KOPT-K1 (cell line): ENCODE data around the gene MGAT5B.

Source experiments
- H3K27ac ChIP-seq: fragments of 200-600 bp; sonication (generic); 2 replicates; pipeline ENCODE4 v1.5.1; 2016; ENCODE audit warnings: antibody characterized with exemption, mild to moderate bottlenecking, low read depth, low read length; ENCODE audit not compliant: poor library complexity, severe bottlenecking
- H3K36me3 ChIP-seq: fragments of 200-600 bp; sonication (generic); 2 replicates; pipeline ENCODE4 v1.5.1; 2017; ENCODE audit warnings: antibody characterized with exemption, mild to moderate bottlenecking, low read length, moderate library complexity; ENCODE audit not compliant: insufficient read depth
- H3K9me3 ChIP-seq: fragments of 200-600 bp; sonication (generic); 2 replicates; pipeline ENCODE4 v1.5.1; 2017; ENCODE audit warnings: antibody characterized with exemption, low read length, mild to moderate bottlenecking; ENCODE audit not compliant: insufficient read depth, poor library complexity, severe bottlenecking

MGAT5B gene

DNA sequence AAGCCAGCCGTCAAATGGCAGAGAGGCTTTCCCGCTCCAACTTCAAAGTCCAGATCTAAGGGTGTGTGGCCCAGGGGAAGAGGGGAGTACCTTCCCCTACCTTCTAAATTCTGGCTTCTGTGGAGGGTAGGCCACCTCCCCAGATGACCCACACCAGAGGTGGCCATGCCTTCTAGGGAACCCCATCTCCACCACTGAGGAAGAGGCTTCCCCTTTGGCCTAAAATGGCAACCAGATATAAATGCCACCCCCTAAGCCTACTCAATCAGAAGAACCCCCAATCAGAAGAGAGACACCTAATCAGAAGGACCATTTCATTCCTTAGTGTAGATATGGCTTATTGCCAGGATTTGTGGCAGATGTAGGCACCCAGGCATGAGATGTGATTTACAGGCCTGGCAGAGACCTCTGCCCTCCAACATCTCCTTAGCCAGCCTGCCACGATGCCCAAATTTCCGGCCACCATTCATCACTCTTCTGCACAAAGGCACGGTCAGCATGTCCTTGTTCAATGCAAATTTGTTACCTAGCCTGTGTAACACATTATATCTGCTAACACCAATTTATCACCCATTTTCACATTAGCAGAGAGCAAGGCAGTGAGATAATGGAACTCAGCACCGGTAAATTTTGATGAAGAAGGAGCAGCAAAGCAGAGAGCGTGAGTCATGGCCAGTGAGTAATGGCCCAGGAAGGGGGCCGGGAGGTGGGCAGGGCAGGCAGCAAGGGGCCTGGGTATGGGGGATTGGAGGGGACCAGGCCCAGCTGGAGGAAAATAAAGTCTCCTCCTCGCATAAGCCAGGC is 1.2 kb upstream of the MGAT5B start:
- H3K9me3 ChIP-seq = no peaks in the 10 kb centered on the region
- no peaks in the 10 kb centered on the region for H3K36me3 ChIP-seq
- H3K27ac ChIP-seq = no peak overlapping the region

DNA sequence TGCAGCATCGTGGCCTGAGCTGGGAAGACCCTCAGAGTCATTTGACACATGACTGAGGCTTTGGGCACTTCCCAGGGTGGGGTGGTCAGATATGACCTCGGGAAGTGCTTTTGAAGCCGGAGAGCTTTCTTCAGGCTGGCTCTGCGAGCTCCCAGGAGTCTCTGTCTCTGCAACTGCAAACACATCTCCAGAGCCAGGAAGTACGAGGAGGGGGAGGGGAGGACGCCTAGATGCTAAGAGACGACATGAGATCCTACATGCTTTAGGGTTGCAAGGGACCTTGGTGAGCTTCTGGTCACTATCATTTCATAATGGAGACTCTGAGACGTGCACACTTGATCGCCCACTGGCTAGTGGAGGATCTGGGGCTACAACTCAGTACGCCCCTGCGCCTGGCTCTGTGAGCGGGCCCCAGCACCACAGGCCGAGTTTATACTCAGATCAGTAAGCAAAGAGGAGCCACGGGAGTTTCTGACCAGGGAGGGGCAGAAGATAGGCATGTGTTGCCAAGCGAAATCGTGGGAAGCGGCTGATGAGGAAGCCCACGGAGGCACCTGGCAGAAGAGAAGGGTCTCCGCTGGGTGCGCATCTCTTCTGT is 527 bp upstream of the MGAT5B start:
- Histone ChIP-seq H3K36me3 (no peaks in the 10 kb centered on the region), H3K9me3 (no peaks in the 10 kb centered on the region), H3K27ac (no peak overlapping the region)

DNA sequence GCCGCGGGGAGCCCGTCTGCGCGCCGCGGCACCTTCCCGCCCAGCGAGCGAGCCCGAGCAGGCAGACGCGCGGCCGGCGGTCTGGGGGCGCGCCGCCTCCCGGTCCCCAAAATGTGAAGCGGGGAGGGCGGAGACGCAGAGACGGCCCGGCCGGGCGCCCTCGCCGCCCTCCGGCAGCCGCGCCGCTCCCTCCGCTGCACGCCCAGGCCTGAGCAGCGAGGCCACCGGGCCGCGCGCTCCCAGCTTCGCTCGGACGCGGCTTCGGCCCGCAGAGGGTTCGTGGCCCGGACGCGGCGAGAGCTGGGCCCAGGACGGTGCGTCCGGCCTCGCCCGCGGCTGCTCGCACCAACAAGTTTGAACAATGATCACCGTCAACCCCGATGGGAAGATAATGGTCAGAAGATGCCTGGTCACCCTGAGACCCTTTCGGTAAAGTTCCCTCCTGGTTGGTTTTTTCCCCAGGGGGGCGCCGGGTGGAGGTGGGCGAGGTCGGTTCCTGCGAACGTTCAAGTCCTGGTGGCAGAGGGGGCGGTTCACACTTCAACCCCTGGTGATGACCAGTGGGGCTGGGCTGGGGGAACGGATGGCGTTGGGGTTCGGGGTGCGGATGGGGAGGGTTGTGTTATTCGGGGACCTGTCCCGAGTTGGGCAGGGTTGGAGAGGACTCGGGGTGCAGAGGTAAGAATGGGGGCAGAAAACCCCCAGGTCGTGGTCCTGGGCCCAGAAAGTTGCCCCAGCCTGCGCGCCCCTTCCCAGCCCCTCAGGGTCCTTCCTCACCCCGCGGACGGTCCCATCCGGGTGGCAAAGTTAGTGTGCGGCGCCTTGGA is 678 bp downstream of the MGAT5B start:
- Histone ChIP-seq H3K27ac (no peak overlapping the region), H3K9me3 (no peaks in the 10 kb centered on the region), H3K36me3 (no peaks in the 10 kb centered on the region)

DNA sequence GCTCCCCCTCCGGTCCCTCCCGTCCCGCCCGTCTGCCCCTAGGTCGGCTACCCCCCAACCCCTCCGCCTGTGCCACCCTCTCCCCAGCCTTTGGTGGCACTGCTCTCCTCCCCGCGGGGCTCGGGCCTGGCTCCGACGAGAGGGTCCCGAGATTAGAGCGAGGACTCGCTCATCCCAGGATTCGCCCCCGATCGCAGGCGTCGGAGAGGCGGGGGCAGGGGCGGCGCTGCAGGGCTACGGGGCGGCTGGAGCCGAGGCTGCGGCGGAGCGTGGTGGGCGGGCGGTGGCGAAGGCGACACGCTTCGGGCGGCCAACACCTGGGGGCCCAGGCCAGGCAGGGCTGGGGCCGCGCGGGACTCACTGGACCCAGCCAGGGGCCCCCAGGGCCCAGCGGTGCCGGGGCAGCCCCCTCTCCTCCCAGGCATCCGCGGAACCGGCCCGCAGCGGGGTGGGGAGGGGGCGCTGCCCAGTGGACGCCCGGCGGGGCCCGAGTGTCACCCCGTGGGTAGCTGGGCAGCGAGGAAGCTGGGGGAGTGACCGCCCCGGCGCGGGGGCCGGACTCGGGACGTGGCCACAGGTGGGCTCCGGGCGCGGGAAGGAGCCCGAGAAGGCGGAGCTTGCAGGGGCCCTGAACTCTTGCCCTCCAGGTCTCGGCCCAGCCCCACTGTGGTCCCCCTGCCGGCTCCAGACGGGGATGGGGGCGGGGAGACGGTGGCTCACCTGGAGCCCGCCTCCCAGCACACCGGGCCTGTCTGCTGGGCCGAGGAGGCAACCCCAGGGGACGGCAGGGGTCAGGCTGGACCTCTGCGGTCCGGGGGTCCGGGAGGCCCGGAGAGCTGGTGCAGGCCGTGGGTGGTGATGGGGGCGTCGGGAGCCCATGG is 1.5 kb downstream of the MGAT5B start:
- no peak overlapping the region for H3K27ac ChIP-seq
- H3K36me3 ChIP-seq = no peaks in the 10 kb centered on the region
- peaks cover 2% of the 10 kb centered on the region for H3K9me3 ChIP-seq

DNA sequence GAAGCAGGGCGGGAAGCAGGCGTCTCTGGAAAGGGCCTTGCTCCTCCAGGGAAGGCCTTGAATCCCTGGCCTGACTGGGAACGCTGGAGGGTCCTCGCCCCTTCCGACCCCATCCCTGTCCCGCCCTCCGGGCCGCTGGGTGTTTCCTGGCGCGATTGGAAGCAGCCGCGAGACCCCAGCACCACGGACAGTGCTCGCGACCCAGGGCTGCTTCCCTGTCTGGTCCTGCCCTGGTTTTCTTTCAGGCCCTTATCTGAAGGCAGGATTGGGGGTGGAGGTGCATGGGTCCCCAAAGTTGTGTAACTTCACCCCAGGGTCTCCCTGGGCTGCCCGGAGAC is 2.1 kb downstream of the MGAT5B start:
- Histone ChIP-seq H3K27ac (no peak overlapping the region), H3K9me3 (peaks cover 8% of the 10 kb centered on the region), H3K36me3 (no peaks in the 10 kb centered on the region)

DNA sequence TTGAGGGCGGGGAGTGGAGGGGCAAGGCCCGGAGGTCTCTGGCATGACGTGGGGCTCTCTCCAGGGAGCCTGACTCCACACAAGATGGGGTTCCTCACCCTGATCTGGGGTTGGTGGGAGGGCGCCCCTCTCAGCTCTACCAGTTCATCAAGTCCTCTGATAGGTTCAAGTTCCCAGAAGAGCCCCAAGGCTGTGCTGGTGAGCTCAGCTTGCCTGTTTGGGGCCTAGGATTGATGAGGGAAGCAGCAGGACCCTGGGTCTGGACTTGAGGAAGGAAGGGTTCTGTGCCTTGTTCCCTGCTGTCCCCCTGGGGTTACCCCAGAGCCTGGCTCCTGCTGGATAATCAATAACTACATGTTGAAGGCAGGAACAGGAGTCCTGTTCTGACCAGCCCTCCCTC is 3.5 kb downstream of the MGAT5B start:
- Histone ChIP-seq H3K36me3 (no peaks in the 10 kb centered on the region), H3K27ac (no peak overlapping the region), H3K9me3 (peaks cover 16% of the 10 kb centered on the region)

DNA sequence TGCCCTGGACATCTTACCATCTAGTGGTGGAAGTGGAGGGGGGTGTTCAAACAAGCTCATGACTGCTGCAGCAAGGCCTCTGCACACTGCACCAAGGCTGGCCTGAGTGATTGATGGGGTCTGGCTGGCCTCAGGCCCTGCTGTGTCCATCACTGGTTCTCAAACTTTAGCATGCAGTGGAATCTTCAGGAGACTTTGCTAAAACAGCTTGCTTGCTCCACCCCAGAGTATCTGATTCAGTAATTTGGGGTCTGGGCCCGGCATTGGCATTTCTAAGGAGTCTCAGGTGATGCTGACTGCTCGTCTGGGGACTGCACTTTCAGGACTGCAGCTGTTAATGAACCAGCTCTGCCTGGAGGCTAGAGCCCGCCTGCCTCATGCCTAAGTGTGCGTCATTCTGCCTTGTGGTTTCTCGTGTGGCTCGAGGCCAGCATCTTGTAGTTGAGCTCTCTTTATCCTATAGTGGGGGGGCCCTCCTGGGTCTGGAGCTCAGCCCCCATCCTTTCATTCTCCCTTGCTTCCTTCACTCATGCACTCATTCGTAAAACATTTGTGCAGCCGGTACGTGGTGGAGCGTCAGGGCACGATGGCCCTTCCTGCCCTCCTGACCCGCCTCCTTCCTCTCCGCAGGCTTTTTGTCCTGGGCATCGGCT is 4.1 kb downstream of the MGAT5B start:
- Histone ChIP-seq H3K36me3 (no peaks in the 10 kb centered on the region), H3K27ac (no peak overlapping the region), H3K9me3 (peaks cover 16% of the 10 kb centered on the region)

DNA sequence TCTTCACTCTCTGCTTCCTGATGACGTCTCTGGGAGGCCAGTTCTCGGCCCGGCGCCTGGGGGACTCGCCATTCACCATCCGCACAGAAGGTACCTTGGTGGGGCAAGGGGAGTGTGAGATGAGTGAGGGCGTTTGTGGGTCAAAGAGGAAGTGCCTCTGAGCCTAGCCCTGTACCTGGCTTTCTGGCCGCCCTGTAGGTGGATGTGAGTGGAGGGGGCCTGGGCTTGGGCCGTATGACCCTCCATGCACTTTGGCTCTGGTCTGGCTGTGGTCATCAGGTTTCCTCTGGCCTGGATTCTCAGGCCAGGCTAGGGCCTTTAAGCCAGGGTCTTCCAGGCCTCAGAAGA is 4.6 kb downstream of the MGAT5B start:
- no peaks in the 10 kb centered on the region for H3K36me3 ChIP-seq
- no peak overlapping the region for H3K27ac ChIP-seq
- H3K9me3 ChIP-seq = peaks cover 16% of the 10 kb centered on the region

DNA sequence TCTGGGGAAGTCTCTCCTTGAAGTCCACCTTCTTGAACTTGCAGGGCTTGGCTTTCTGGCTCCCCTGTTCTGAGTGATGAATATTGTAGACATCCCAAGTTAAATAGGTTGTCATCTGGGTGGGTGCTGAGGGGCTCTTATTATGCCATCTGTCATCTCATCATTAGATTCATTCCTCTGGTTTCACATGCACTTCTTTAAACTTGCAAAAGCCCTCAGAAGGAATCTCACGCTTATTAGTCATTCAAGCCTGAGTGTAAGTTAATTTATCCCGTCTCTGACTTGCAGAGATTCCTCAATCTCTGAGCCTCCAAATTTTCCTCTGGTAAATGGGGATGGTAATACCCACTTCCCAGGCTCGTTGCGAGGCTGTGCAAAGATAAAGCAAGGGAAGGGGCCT is 5.7 kb downstream of the MGAT5B start:
- Histone ChIP-seq H3K36me3 (no peaks in the 10 kb centered on the region), H3K27ac (no peak overlapping the region)

DNA sequence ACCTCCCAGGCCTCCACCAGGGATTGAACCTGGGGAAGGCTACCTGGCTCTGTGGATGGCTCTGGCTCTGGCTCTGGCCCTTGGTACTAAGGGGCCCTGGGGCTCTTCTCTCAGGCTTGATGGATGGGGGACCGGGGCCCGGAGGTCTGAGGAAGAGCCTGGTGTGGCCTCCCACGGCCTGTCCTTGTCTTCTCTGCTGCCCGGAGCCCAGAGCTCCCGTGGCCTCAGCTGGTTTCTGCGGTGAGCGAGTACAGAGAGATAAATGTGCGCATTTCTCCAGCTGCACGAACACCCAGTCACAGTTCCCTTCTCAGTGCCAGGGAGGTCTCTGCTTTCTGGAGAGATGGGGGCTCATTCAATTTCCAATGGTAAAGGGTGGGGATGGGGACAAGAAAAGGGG is 9.2 kb downstream of the MGAT5B start:
- peaks cover 16% of the 10 kb centered on the region for H3K9me3 ChIP-seq
- H3K27ac ChIP-seq = no peak overlapping the region
- no peaks in the 10 kb centered on the region for H3K36me3 ChIP-seq

More for the DNA sequence above, 5.7 kb downstream of the MGAT5B start:
- peaks cover 16% of the 10 kb centered on the region for H3K9me3 ChIP-seq

DNA sequence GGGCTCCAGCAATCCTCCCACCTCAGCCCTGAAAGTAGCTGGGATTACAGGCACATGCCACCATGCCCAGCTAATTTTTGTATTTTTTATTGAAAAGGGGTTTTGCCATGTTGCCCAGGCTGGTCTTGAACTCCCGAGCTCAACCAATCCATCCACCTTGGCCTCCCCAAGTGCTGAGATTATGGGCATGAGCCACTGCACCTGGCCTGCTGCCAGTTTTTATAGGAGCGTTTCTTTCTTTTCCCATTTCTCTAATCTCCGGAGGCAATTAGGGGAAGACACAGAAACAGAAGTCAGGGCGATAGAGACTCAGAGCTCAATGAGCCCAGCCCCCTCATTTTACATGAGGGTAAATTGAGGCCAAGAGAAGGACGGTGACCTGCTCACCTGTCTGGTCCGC is 10.4 kb downstream of the MGAT5B start:
- Histone ChIP-seq H3K36me3 (no peaks in the 10 kb centered on the region), H3K27ac (no peak overlapping the region), H3K9me3 (peaks cover 16% of the 10 kb centered on the region)

DNA sequence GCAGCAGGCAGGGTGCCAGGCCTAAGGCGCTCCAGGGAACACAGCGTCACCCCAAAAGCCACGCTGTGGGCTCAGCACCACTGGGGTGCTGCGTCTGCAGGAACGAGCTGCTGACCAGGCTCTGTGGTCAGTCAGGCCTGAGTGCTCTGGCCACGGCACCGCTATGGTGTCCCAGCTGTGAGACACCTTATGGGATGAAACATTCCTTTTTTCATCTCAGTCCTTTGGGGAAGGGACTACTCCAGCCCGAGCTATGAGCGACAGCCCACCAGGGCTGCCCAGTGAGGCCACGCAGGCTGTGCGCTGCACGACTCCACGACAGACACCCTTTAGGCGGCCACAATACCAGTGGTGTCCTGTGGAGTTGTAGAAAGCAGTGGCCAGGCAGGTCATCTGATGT is 11.1 kb downstream of the MGAT5B start:
- H3K27ac ChIP-seq = no peak overlapping the region
- no peaks in the 10 kb centered on the region for H3K36me3 ChIP-seq
- H3K9me3 ChIP-seq = peaks cover 16% of the 10 kb centered on the region

DNA sequence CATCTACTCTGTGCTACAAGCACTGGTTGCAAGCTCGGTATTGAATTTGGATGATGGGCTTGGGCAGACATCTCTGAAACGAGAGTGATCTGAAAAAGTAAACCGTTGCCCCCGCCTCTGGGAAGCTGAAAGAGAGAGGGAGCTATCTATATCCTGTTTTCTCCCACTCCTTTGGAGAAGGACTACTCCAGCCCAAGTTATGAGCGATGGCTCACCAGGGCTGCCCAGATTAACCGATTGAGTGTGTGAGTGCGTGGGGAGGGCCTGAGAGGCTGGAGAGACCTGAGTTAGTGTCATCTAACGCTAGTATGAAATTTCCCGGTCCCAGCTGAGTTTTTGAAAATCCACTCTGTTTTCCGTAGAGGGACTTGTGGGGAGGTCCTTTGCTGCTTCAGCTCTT is 11.5 kb downstream of the MGAT5B start:
- Histone ChIP-seq H3K36me3 (no peaks in the 10 kb centered on the region), H3K9me3 (peaks cover 14% of the 10 kb centered on the region), H3K27ac (no peak overlapping the region)

DNA sequence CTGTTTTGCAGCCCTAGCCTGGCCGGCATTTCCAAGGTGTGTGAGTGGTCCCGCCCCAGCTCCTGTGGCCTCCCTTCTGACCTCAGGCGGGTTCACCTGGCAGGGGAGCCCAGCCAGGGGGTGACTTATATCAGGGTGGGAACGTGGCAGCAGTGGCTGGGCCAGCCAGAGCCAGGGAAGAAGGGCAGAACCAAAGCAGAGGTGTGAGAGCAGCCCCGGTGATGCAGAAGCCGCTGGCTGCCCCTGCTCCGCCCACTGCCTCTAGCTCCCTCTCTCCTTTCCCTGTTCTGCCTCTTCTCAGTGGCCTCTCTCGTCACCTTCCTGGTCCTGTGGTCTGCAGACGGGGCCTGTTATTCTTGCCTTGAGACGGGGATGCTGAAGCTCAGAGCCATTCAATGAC is 12.1 kb downstream of the MGAT5B start:
- H3K9me3 ChIP-seq = peaks cover 9% of the 10 kb centered on the region
- H3K36me3 ChIP-seq = no peaks in the 10 kb centered on the region

More for the DNA sequence above, 12.1 kb downstream of the MGAT5B start:
- no peak overlapping the region for H3K27ac ChIP-seq
